Right lobe of liver (tissue), 6 donors: Measurements from ENCODE around the gene KDM2B. TPM values are rescaled to one million over a fixed set of nuclear protein-coding genes. Genes with fewer than 3 reads are reported as not detected.

Experiments used
- ATAC-seq, 4 donors: fragments of 200-7000 bp; cut with Tn5 transposase; one replicate each; pipeline ENCODE4 v1.9.1; 2020; ENCODE audit warnings: mild to moderate bottlenecking in 4 of 4, moderate library complexity in 4 of 4
- DNase-seq, 3 donors: peaks; one replicate each; pipeline ENCODE4 v3.0.0-alpha.2; 2020
- H3K27ac ChIP-seq, 3 donors: fragments of 200-600 bp; one replicate each; pipeline ENCODE4 v1.8.0; 2022
- H3K27me3 ChIP-seq, 2 donors: fragments of 200-600 bp; one replicate each; pipeline ENCODE4 v1.8.0; 2022
- H3K36me3 ChIP-seq, 4 donors: fragments of 200-600 bp; sonication (generic) in 1 of 4; one replicate each; pipeline versions ENCODE4 v1.5.1 to v1.8.0; 2017 to 2022; ENCODE audit warnings: control low read depth in 1 of 4
- H3K4me1 ChIP-seq, 4 donors: fragments of 200-600 bp; sonication (generic) in 1 of 4; one replicate each; pipeline versions ENCODE4 v1.5.1 to v1.8.0; 2017 to 2022; ENCODE audit warnings: control low read depth in 1 of 4
- H3K4me3 ChIP-seq, 3 donors: fragments of 200-600 bp; one replicate each; pipeline ENCODE4 v1.8.0; 2022
- H3K9me3 ChIP-seq, 4 donors: fragments of 200-600 bp; sonication (generic) in 1 of 4; one replicate each; pipeline versions ENCODE4 v1.5.1 to v1.8.0; 2017 to 2022; ENCODE audit warnings: control low read depth in 1 of 4
- CTCF ChIP-seq, 4 donors: fragments of 200-600 bp in 3 of 4; fragments of 450-650 bp in 1 of 4; IDR thresholded peaks; one replicate each; pipeline versions ENCODE4 v1.5.1 to v1.8.0; 2016 to 2022; ENCODE audit warnings: antibody characterized with exemption in 4 of 4, mild to moderate bottlenecking in 2 of 4
- POLR2A ChIP-seq: fragments of 450-650 bp; IDR thresholded peaks from one replicate; pipeline ENCODE4 v1.6.1; 2017; ENCODE audit warnings: antibody characterized with exemption, mild to moderate bottlenecking
- WGBS: methylation state at CpG from one replicate; pipeline ENCODE4 v1.1.6; 2018; ENCODE audit warnings: low coverage, low lambda C conversion rate; ENCODE audit not compliant: insufficient coverage; ENCODE audit errors: missing lambda C conversion rate; 5-methylcytosine and 5-hydroxymethylcytosine counted together
- intact Hi-C, 2 donors: fragments of 100-400 bp; cut with DNase I; formaldehyde crosslinking; loops; one replicate each; pipeline versions ENCODE4 v1.11.2 to v1.14.1; 2022
- total RNA-seq, 6 experiments: library from RNA; depleted of rRNA in 2 of 6; stranded (reverse); fragments of >200 nt in 2 of 6; fragmentation: NEBNext Ultra II Directional in 3 of 6; extraction: Animal tissue kit (Norgen Biotek cat#: 25700) in 3 of 6; gene quantifications; one replicate each; pipeline versions ENCODE4 v1.1.0 to v1.2.4, GENCODE V29; 2016 to 2023
- donor health status: DM: no; HTN: yes; CAD: no.
- donor health status: DM: no; HTN: no; CAD: no.
- donor health status: DM: no; HTN: no; CAD: no.
- donor health status: DM: no; HTN: yes; CAD: no.
- donor health status: DM: no; HTN: yes; CAD: no.

KDM2B gene
- total RNA-seq, 6 experiments from 2014 or later, result 4.8 to 22.8 (median 9.8) TPM

DNA sequence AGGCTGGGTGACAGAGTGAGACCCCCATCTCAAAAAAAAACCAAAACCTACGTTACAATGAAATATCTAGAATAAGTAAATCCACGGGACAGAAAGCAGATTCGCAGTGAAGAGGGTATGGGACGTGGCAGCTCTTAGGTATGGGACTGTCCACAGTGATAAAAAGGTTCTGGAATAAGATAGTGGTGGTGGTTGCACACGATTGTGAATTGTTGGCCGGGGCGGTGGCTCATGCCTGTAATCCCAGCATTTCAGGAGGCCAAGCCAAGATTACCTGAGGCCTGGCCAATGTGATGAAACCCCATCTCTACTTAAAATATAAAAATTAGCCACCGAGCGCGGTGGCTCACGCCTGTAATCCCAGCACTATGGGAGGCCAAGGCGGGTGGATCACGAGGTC, 76.3 kb downstream of the KDM2B start:
- H3K36me3 ChIP-seq, result peaks cover 0 to 5% (median 0%) of the 10 kb centered on the region in 4 donors
- H3K4me3 ChIP-seq, result no peak overlapping the region
- no peaks in the 10 kb centered on the region for H3K27me3 ChIP-seq
- no peaks in the 10 kb centered on the region for H3K9me3 ChIP-seq
- ATAC-seq, result no peak
- intact Hi-C loops, result loop anchor here in 1 of 2 donors (10.0 kb wide), 2 partner anchors 110 to 170 kb away; no protein-coding TSS in a partner anchor
- H3K27ac ChIP-seq, result no peak overlapping the region
- DNase-seq, result no peak
- TF ChIP-seq POLR2A (no peak), CTCF (IDR thresholded peaks at IDR 0.05) (no peak)
- WGBS, result 90% methylated on average over 13 of the region's 13 CpGs
- H3K4me1 ChIP-seq, result peaks cover 0 to 5% (median 0%) of the 10 kb centered on the region in 4 donors

- H3K9me3 ChIP-seq, result no peaks in the 10 kb centered on the region
- H3K4me3 ChIP-seq, result no peak overlapping the region
- DNase-seq, result no peak
- ATAC-seq, result no peak
- H3K36me3 ChIP-seq, result no peaks in the 10 kb centered on the region
- intact Hi-C loops, result loop anchor here in 1 of 2 donors (10.0 kb wide), 2 partner anchors 111 to 171 kb away; no protein-coding TSS in a partner anchor
- no peaks in the 10 kb centered on the region for H3K27me3 ChIP-seq
- no peak for TF ChIP-seq POLR2A
- TF ChIP-seq CTCF (IDR thresholded peaks at IDR 0.05), result no peak
- H3K27ac ChIP-seq, result no peak overlapping the region
- peaks cover 0 to 5% (median 0%) of the 10 kb centered on the region in 4 donors for H3K4me1 ChIP-seq
- 90% methylated on average over 1 of the region's 1 CpG for WGBS
Measured at GRCh38 chr12:121503395-121503794, 77.4 kb downstream of the KDM2B start.

DNA sequence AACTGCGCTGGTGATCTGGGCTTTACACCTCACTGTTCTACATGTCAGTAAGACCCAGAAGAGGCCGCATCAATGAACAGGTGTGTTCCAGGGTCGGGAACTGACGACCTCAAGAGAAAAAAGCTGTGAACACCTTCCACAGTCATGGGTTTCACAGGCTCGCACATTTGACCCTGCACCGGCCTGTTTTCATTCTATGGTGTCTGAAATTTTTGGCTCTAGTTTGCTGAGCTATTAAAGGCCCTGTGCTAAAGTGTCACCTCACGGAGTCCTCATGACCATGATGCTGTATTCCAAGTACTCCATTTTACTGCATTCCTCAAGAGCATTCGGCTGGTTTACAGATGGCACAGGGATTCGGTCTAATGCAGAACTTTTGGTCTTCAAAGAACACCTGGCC, 78.9 kb downstream of the KDM2B start:
- H3K4me3 ChIP-seq, result no peak overlapping the region
- DNase-seq (no peak), ATAC-seq (no peak)
- no peak overlapping the region for H3K27ac ChIP-seq
- WGBS, result 93% methylated on average over 8 of the region's 9 CpGs
- H3K9me3 ChIP-seq, result no peaks in the 10 kb centered on the region
- no peaks in the 10 kb centered on the region for H3K27me3 ChIP-seq
- no peak for TF ChIP-seq CTCF (IDR thresholded peaks at IDR 0.05)
- TF ChIP-seq POLR2A, result no peak
- peaks cover 0 to 5% (median 0%) of the 10 kb centered on the region in 4 donors for H3K4me1 ChIP-seq
- H3K36me3 ChIP-seq, result no peaks in the 10 kb centered on the region
- intact Hi-C loops, result loop anchor here in 1 of 2 donors (10.0 kb wide), 2 partner anchors 113 to 173 kb away; no protein-coding TSS in a partner anchor

DNA sequence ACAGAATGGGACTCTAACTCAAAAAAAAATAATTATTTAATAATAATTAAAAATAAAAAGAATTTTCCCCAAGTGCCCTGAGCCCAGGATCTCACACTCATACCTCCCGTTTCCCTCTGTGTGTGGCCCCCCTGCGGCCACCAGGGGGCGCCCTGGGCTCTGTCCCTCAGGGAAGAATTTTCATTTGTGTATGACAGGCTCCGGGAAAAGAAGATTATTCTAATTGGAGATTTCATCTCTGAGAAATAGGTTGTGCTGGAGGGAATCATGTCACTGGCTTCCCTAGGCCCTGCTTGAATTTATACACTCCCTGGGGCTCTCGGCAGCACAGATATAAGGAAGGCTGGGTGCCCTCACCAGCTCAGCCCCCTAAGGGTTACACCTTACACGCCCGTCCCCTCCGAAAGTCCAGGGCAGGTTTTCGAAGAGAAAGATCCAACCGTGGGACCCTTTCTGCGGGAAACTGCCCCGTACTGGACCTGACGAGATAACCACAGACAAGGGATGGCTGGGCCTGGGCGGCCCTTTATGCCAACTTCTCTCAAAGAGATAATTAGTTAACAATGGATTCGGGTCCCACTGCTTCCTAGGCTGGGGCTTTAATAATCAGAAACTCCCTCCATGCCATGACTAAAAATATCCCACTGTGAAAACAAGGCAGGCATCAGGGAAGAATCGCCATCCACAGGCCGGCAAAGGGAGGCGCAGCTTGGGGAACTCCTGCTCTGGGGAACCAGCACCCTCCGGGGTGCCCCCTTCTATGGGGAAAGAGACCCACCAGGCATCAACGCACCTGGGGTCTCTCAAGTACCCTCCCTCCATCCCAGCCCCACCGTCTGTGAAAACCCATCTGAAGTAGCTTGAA, 80.7 kb downstream of the KDM2B start:
- H3K9me3 ChIP-seq, result no peaks in the 10 kb centered on the region
- no peak for TF ChIP-seq POLR2A
- TF ChIP-seq CTCF (IDR thresholded peaks at IDR 0.05), result peak; percentile 79 to 100 (median 99)
- WGBS, result 24% methylated on average over 13 of the region's 21 CpGs
- ATAC-seq, result peak; percentile 86 to 95 (median 88)
- intact Hi-C loops, result loop anchor here (10.0 kb wide), 4 partner anchors 55 to 175 kb away; partner anchors contain the start of gene ORAI1 (in 1 of the 2)
- peak overlapping the region in 2 of 3 donors; percentile 17 to 24 for H3K27ac ChIP-seq
- no peaks in the 10 kb centered on the region for H3K27me3 ChIP-seq
- peak overlapping the region in 1 of 3 donors; percentile 18 for H3K4me3 ChIP-seq
- peaks cover 0 to 18% (median 2%) of the 10 kb centered on the region in 4 donors for H3K4me1 ChIP-seq
- H3K36me3 ChIP-seq, result no peaks in the 10 kb centered on the region
- peak; percentile 71 to 80 (median 80) for DNase-seq
